Loucy (cell line): ENCODE data around the gene PPFIA4.

ENCODE experiments used
- EZH2phosphoT487 ChIP-seq: fragments of 200-600 bp; IDR thresholded peaks from 2 replicates; pipeline ENCODE4 v1.6.1; 2018; ENCODE audit warnings: antibody characterized with exemption, mild to moderate bottlenecking, moderate library complexity, borderline replicate concordance
- TF ChIP-seq, protein P1 (sequence below): fragments of 200-600 bp; sonication (generic); conservative IDR thresholded peaks from 2 replicates; pipeline ENCODE4 v1.5.1; 2014; ENCODE audit warnings: mild to moderate bottlenecking, antibody characterized with exemption, low read length

DNA sequence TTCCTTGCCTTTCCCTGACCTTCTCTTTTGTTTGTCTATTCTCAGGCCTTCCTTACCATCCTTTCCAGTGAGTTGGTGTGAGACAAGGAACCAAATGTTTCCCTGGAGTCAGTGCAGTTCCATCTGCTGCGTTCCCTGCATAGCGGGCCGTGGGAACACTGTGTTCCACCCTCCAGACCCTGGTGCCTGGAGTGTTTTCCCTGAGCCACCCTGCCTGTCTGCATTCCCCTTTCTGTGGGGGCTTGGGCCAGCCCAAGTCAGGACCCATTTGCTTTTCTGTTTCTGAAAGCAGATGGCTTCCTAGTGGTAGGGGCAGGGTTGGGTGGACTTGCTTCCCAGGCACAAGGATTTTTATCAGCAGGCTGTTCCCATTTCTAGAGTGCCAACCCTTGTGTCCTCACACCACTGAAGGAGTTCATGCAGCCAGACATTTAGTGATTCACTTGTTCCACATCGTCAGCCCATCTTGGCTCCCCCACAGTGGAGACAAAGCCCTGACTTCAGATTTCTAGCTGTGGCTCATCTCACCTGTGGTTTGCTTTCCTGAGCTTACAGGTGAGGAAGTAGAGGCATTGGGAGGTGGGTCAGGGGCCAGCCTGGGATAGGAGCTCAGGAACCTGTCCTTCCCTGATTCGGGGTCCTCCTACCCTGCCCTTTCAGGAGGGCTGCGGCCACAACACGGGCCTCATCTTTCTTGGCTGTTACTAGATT is 73.7 kb downstream of the PPFIA4 start:
- TF ChIP-seq, protein P1, sequence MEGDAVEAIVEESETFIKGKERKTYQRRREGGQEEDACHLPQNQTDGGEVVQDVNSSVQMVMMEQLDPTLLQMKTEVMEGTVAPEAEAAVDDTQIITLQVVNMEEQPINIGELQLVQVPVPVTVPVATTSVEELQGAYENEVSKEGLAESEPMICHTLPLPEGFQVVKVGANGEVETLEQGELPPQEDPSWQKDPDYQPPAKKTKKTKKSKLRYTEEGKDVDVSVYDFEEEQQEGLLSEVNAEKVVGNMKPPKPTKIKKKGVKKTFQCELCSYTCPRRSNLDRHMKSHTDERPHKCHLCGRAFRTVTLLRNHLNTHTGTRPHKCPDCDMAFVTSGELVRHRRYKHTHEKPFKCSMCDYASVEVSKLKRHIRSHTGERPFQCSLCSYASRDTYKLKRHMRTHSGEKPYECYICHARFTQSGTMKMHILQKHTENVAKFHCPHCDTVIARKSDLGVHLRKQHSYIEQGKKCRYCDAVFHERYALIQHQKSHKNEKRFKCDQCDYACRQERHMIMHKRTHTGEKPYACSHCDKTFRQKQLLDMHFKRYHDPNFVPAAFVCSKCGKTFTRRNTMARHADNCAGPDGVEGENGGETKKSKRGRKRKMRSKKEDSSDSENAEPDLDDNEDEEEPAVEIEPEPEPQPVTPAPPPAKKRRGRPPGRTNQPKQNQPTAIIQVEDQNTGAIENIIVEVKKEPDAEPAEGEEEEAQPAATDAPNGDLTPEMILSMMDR, result no peak
- TF ChIP-seq EZH2phosphoT487, result no peak
